GM12865 (cell line): Measurements from ENCODE around the gene C3orf49.

Experiments
- DNase-seq: peaks from one replicate; pipeline ENCODE4 v3.0.0; 2010; ENCODE audit warnings: low read depth
- H3K4me3 ChIP-seq: 2 replicates; pipeline ENCODE4 v1.5.1; 2011; ENCODE audit warnings: mild to moderate bottlenecking, low read depth, low read length, control low read depth
- CTCF ChIP-seq: IDR thresholded peaks from 2 replicates; pipeline ENCODE4 v1.5.1; 2011; ENCODE audit warnings: low read length, control low read depth, low read depth, inconsistent platforms; ENCODE audit not compliant: insufficient read depth; ENCODE audit errors: missing control alignments

Gene C3orf49

GRCh38 chr3:63798949-63799348 lies 20.1 kb upstream of the C3orf49 start:
- no peak for DNase-seq
- TF ChIP-seq CTCF, result no peak
- H3K4me3 ChIP-seq, result no peak overlapping the region

GRCh38 chr3:63800097-63800496 lies 19.0 kb upstream of the C3orf49 start:
- TF ChIP-seq CTCF, result no peak
- H3K4me3 ChIP-seq, result no peak overlapping the region
- DNase-seq, result no peak

GRCh38 chr3:63803911-63804310 lies 15.2 kb upstream of the C3orf49 start:
- no peak for TF ChIP-seq CTCF
- no peak overlapping the region for H3K4me3 ChIP-seq
- no peak for DNase-seq

- no peak for TF ChIP-seq CTCF
- H3K4me3 ChIP-seq, result no peak overlapping the region
- DNase-seq, result no peak
Observed at GRCh38 chr3:63807961-63808565, 11.0 kb upstream of the C3orf49 start.

- TF ChIP-seq CTCF, result no peak
- H3K4me3 ChIP-seq, result no peak overlapping the region
- no peak for DNase-seq
Observed at GRCh38 chr3:63808633-63809032, 10.5 kb upstream of the C3orf49 start.

GRCh38 chr3:63809607-63810006 lies 9.5 kb upstream of the C3orf49 start:
- TF ChIP-seq CTCF, result no peak
- no peak for DNase-seq
- H3K4me3 ChIP-seq, result no peak overlapping the region

- H3K4me3 ChIP-seq, result no peak overlapping the region
- no peak for DNase-seq
- no peak for TF ChIP-seq CTCF
Observed at GRCh38 chr3:63814237-63814636, 4.9 kb upstream of the C3orf49 start.
